Measurements from ENCODE around the gene PRDM16. TPM values are rescaled to one million over a fixed set of nuclear protein-coding genes. Genes with fewer than 3 reads are reported as not detected.

The PRDM16 gene
- total RNA-seq, 1 experiment from 2014 or later: 0.09 TPM

- no peak for DNase-seq
- Mint-ChIP-seq H3K27me3 (ENCODE audit: unreplicated experiment) (no peaks in the 10 kb centered on the region), H3K36me3 (ENCODE audit: insufficient read depth, unreplicated experiment) (no peaks in the 10 kb centered on the region), H3K4me1 (ENCODE audit: low read depth, unreplicated experiment) (no peaks in the 10 kb centered on the region), H3K27ac (ENCODE audit: unreplicated experiment) (no peak overlapping the region), H3K4me3 (ENCODE audit: low read depth, unreplicated experiment) (no peak overlapping the region), H3K9me3 (ENCODE audit: low read depth, unreplicated experiment) (no peaks in the 10 kb centered on the region)
- no TSS peak for BruUV-seq (replicated peaks)
- intact Hi-C loops (cut with micrococcal nuclease; ENCODE audit: unreplicated experiment): no loop called here
- no peak for TF ChIP-seq CTCF (IDR thresholded peaks at IDR 0.05; ENCODE audit: unreplicated experiment)
- CTCF ChIA-PET: no interaction called here
These were observed 97.4 kb downstream of the PRDM16 start for GRCh38 chr1:3166206-3166918.

DNA sequence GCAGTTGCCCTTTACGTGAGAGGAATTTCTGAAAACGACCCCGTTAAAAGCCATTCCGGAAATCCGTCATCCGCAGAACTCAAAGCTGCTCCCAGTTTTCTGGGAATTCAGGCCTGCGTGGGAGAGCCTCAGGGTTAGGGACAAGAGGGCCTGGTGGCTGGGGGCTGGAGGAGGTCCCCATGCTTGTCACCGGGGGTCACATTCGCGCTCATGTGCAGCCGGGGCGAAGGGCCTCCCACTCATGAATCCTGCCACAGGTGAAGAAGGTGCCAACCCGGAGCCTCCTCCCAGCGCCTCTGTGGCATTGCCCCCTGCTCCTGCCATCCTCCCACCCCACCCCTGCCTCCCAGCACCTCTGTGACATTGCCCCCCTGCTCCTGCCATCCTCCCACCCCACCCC, 98.3 kb downstream of the PRDM16 start:
- CTCF ChIA-PET: no interaction called here
- intact Hi-C loops (cut with micrococcal nuclease; ENCODE audit: unreplicated experiment): no loop called here
- no peak for DNase-seq
- no peaks in the 10 kb centered on the region for H3K36me3 Mint-ChIP-seq (ENCODE audit: insufficient read depth, unreplicated experiment)
- H3K4me3 Mint-ChIP-seq (ENCODE audit: low read depth, unreplicated experiment): no peak overlapping the region
- no peaks in the 10 kb centered on the region for H3K4me1 Mint-ChIP-seq (ENCODE audit: low read depth, unreplicated experiment)
- H3K27me3 Mint-ChIP-seq (ENCODE audit: unreplicated experiment): no peaks in the 10 kb centered on the region
- H3K9me3 Mint-ChIP-seq (ENCODE audit: low read depth, unreplicated experiment): no peaks in the 10 kb centered on the region
- BruUV-seq (replicated peaks): no TSS peak
- no peak for TF ChIP-seq CTCF (IDR thresholded peaks at IDR 0.05; ENCODE audit: unreplicated experiment)
- H3K27ac Mint-ChIP-seq (ENCODE audit: unreplicated experiment): no peak overlapping the region

GRCh38 chr1:3168678-3169077, 99.7 kb downstream of the PRDM16 start:
- no peaks in the 10 kb centered on the region for H3K9me3 Mint-ChIP-seq (ENCODE audit: low read depth, unreplicated experiment)
- no peak for DNase-seq
- H3K36me3 Mint-ChIP-seq (ENCODE audit: insufficient read depth, unreplicated experiment): no peaks in the 10 kb centered on the region
- CTCF ChIA-PET: no interaction called here
- intact Hi-C loops (cut with micrococcal nuclease; ENCODE audit: unreplicated experiment): no loop called here
- TF ChIP-seq CTCF (IDR thresholded peaks at IDR 0.05; ENCODE audit: unreplicated experiment): no peak
- no TSS peak for BruUV-seq (replicated peaks)
- no peaks in the 10 kb centered on the region for H3K27me3 Mint-ChIP-seq (ENCODE audit: unreplicated experiment)
- H3K4me3 Mint-ChIP-seq (ENCODE audit: low read depth, unreplicated experiment): no peak overlapping the region
- H3K4me1 Mint-ChIP-seq (ENCODE audit: low read depth, unreplicated experiment): peaks cover 9% of the 10 kb centered on the region
- H3K27ac Mint-ChIP-seq (ENCODE audit: unreplicated experiment): no peak overlapping the region

DNA sequence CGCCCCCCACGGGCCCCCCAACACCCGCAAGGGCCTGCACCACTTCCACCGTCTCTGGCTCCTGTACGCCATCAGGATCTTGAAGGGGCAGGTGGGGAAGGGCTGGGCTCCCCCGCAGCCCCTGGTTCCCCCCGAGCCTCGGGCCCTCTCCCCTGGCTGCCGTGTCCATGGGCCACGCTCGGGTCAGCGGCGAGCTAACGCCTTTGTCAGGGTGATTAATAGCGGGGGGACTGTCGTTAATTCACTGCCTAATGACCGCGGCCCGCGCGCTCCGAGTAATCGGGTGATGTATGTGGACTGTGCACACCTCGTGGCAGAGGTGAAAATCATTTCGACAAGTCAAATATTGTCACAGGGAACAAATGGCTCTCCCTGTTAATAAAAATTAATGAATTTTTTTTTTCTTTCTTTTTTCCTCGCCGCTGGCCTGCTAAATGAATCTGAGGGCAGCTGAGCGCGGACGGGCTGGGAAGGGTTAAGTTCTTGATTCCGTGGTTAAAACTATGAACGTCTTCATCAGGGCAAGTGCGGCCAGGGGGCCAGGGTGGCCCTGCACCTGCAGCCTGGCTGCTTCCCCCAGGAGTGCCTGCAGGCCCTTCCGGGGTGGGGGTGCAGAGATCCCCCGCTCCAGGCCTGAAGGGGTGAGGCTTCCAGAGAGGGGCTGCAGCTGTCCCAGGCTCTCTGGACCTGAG, 100.8 kb downstream of the PRDM16 start:
- CTCF ChIA-PET: no interaction called here
- no peak for TF ChIP-seq CTCF (IDR thresholded peaks at IDR 0.05; ENCODE audit: unreplicated experiment)
- no TSS peak for BruUV-seq (replicated peaks)
- DNase-seq: no peak
- Mint-ChIP-seq H3K27me3 (ENCODE audit: unreplicated experiment) (no peaks in the 10 kb centered on the region), H3K4me3 (ENCODE audit: low read depth, unreplicated experiment) (no peak overlapping the region), H3K9me3 (ENCODE audit: low read depth, unreplicated experiment) (no peaks in the 10 kb centered on the region), H3K4me1 (ENCODE audit: low read depth, unreplicated experiment) (peaks cover 9% of the 10 kb centered on the region), H3K36me3 (ENCODE audit: insufficient read depth, unreplicated experiment) (no peaks in the 10 kb centered on the region), H3K27ac (ENCODE audit: unreplicated experiment) (no peak overlapping the region)
- intact Hi-C loops (cut with micrococcal nuclease; ENCODE audit: unreplicated experiment): no loop called here
